Measurements from ENCODE around the gene KIRREL2.

- TF ChIP-seq CTCF (IDR thresholded peaks at IDR 0.05) (no peak), POLR2A (IDR thresholded peaks at IDR 0.05) (no peak)
Observed at GRCh38 chr19:35856546-35857149, at the start of gene KIRREL2.

Data from Peyer's patch (tissue), 4 donors.